ENCODE data around the gene MYBPC1.

DNA sequence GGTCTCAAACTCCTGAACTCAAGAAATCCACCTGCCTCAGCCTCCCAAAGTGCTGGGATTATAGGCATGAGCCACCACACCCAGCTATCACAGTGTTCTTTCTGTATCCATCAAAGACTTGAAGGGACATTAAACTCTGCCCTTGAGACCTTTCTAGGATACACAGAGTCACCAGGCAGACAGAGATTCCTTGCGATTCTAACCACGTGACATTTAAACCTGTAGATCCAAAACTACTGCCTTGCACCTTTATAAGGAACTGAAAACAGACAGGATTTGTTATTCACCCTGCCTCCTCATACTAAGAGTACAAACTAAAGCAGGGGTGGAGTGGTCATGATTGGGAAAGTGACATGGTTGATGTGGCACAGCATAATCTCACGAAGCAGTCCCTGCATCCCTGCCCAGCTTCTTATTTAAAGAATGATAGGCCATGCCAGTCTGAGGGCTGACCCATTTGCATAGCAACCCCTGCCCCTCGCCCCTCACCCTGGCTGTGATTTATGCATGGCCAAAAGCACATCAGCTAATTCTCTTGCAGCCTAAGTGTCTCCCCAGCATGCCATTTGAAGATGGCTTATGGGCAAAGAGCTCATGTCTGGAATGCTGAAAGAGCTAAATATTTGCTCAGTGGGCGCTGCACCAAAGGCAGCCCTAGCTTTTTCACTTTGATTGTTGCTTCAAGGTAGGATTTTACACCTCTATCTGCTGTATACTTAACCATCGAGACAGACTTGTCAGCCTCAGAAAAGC is 43.2 kb upstream of the MYBPC1 start:
- TF ChIP-seq, protein P1, sequence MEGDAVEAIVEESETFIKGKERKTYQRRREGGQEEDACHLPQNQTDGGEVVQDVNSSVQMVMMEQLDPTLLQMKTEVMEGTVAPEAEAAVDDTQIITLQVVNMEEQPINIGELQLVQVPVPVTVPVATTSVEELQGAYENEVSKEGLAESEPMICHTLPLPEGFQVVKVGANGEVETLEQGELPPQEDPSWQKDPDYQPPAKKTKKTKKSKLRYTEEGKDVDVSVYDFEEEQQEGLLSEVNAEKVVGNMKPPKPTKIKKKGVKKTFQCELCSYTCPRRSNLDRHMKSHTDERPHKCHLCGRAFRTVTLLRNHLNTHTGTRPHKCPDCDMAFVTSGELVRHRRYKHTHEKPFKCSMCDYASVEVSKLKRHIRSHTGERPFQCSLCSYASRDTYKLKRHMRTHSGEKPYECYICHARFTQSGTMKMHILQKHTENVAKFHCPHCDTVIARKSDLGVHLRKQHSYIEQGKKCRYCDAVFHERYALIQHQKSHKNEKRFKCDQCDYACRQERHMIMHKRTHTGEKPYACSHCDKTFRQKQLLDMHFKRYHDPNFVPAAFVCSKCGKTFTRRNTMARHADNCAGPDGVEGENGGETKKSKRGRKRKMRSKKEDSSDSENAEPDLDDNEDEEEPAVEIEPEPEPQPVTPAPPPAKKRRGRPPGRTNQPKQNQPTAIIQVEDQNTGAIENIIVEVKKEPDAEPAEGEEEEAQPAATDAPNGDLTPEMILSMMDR (conservative IDR thresholded peaks at IDR 0.05; ENCODE audit: low read depth, low read length) = no peak
- no peak for TF ChIP-seq EZH2 (IDR thresholded peaks at IDR 0.05; ENCODE audit: low read length, unreplicated experiment)
